GM18519 (cell line): ENCODE data around the gene PAK6.

Source experiments
- ATAC-seq: cut with Tn5 transposase; IDR thresholded peaks from one replicate; pipeline ENCODE4 v1.9.1; 2021; ENCODE audit warnings: mild to moderate bottlenecking, moderate library complexity; ENCODE audit not compliant: unreplicated experiment, low FRiP score

Gene PAK6

DNA sequence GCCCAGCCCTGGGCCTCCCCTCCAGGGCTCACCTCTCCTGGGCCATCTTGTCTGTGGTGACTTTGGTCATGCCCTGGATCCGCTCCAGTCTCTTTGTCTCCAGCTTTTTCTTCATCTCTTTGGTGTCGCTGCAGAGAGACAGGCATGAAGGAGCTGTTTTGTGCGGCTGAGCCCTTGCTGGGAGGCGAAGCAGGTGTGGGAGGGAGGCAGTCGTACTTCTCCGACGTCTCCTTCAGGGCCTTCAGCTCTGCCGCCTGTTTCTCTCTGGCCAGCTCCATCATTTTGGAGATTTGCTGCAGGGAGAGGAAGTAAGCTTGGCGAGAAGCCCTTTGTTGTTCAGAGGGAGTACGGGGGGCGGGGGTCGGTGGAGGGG is 51.7 kb downstream of the PAK6 start:
- ATAC-seq: no peak

- ATAC-seq: no peak
Measured at GRCh38 chr15:40290918-40291574, 52.2 kb downstream of the PAK6 start.

DNA sequence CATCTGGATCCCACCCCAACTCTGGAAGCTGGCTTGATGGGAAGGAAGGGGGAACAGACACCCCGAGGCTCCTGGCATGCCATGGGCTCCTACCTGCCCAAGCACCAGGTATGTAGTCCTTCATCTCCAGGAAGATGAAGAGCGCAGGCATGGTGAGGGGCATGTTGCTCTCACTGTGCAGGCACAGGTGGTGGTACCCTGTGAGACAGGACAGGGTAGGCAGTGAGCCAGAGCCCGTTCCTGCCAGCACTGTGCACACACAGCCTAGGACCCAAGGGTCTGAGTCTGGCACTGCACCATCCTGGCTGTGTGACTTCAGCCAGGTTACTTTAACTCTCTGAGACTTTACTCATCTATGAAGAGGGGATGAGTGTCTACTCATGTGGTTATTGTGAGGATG is 53.4 kb downstream of the PAK6 start:
- no peak for ATAC-seq

DNA sequence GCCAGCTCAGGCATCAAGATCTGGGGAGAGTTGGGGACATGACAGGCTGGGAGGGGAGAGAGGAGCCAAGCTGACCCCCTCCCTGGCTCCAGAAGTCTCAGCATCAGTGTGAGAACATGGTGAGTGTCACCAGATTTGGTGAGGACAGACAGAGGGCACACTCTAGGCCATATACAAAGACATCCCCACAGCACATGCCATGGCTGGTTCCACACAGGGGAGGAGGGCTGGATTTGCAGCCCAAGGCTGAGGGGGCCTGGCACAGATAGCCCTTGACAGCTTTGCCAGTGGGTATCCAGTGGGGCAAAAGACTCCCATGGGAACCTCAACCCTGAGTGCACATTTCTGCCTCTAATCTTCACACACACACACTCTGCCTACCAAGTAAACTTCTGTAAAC is 54.1 kb downstream of the PAK6 start:
- ATAC-seq: no peak

DNA sequence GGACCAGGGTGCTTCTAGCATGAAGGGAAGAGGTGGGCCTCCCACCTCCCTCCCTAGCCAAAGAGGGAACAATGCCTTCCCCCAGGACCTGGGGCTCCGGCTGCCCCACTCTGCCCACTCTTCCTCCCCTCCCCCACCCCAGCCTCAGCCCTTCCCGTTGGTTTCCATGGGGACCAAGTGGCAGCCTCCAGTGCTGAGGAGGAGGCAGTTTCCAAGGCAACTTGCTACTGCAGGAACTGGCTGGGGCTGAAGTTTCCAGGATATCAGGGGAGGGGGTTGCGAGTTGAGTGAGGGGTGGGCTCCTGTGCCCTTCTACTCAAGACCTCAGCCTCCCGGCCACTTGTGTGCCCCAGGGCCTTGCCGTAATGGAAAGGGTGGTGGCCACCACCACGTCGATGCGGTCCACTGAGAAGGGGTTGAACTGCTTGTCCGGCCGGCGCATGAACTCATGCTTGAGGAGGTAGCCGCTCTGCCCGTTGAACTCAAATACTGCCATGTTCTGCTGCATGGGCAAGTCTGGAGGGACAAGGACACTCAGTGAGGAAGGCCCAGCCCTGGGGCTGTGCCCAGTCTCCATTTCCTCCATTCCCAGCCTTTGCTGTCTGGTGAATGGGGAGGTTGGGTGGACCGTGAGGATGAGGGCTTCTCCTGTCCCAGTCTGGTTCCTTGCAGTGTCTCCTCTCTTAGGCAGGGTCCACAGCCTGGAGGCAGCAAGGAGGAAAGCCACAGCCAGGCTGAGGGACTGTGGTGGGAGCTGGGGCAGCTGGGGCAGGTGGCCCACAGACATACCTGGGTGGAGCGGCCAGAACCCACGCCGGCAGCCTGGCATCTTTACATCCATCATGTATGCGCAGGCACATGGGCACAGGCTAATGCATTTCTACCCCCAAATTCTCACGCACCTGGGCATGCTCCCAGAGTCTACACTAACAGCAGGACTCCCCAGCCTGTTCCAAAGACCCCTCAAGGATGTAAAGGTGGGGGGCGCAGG is 55.3 kb downstream of the PAK6 start:
- no peak for ATAC-seq

DNA sequence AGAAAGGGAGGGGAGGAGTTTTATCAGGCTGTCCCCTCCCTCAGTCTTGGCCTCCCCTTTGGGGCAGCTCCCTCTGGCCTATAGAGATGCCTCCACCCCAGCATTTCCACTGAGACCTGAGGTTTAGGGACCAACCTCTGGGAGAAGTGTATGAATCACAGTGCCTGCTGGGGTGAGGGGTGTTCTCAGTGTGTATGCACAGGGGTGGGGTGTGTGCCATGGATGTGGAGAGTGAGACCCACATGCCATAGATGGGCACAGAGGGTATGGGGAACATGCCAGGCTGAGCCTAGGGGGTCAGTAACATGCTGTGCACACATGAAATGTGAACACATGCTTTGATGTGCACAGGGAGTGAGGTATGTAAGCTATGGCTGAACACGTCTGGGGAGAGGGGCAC is 56.4 kb downstream of the PAK6 start:
- ATAC-seq: no peak

DNA sequence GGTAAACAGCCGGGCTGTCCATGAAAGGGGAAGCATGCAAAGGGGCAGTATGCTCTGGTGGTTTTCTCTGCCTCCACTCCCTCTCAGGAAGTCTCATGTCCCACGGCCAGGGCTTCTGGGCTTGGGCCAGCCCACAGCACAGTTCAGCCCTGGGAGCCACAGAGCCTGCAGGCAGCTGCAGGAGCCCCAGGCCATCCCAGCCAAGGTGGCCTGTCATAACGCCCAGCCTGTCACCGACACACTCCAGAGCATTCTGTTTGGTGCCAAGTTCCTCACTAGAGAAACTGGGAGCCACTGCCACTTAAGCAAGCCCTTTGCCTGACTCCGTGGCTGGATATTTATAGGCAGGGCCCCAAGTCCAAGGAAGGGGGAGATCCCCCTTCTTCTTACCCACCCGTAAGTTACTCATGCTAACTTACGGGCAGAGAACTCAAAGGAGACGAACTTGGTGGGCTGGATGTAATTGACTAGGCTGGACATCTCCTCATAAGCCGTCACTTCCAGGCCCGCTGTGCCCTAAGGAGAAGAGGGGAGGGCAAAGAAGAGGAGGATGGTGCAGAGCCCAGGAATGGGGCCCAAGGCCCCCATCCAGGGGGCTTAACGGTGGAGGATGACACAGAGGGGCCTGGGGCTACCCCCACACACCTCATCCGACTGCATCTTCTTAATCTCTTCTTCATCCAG is 57.2 kb downstream of the PAK6 start:
- ATAC-seq: no peak

- no peak for ATAC-seq
Measured at GRCh38 chr15:40296561-40297230, 57.8 kb downstream of the PAK6 start.

DNA sequence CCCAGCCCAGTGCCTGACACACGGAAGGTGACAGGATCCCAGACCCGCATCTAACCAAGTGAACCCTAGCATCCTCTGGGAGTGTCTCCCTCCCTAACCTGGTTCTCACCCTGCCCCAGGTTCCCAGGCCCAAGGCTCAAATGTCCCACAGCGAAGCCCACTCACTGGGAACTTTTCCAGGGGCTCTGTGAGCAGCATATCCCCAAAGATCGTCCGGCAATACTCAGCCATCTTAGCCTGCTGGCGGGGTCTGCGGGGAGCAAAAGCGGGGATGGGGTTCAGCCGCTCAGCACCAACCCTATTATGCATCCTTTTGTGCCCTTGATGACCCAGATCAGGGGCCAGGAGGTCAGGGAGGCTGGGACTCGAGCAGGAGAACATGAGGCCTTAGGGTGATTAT is 58.5 kb downstream of the PAK6 start:
- no peak for ATAC-seq

- no peak for ATAC-seq
Measured at GRCh38 chr15:40298216-40298935, 59.5 kb downstream of the PAK6 start.

GRCh38 chr15:40300367-40300766 is 61.5 kb downstream of the PAK6 start:
- ATAC-seq: no peak

GRCh38 chr15:40300771-40301170 is 61.9 kb downstream of the PAK6 start:
- no peak for ATAC-seq

- no peak for ATAC-seq
Measured at GRCh38 chr15:40301467-40302179, 62.8 kb downstream of the PAK6 start.

- no peak for ATAC-seq
Measured at GRCh38 chr15:40302288-40302886, 63.5 kb downstream of the PAK6 start.

DNA sequence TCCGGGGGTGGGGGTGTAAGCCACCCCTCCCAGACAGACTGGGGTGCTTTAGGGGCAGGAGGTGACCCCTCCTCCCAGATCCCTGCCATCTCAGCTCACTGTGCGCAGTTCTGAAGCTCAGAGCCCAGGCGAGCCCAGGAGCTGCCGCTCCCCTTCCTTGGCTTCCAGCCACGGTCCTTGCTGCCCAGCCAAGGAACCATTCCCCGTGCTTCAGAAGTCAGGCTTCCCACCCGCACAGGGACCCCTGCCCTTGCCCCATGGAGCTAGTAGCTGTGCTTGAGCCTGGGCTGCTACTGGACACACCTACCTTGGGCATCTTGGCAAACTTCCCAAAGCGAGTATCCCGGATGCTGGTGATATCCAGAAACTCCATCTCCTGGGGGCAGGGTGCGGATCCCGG is 64.1 kb downstream of the PAK6 start:
- no peak for ATAC-seq

GRCh38 chr15:40303576-40303975 is 64.7 kb downstream of the PAK6 start:
- no peak for ATAC-seq

- no peak for ATAC-seq
Measured at GRCh38 chr15:40305281-40305680, 66.4 kb downstream of the PAK6 start.

DNA sequence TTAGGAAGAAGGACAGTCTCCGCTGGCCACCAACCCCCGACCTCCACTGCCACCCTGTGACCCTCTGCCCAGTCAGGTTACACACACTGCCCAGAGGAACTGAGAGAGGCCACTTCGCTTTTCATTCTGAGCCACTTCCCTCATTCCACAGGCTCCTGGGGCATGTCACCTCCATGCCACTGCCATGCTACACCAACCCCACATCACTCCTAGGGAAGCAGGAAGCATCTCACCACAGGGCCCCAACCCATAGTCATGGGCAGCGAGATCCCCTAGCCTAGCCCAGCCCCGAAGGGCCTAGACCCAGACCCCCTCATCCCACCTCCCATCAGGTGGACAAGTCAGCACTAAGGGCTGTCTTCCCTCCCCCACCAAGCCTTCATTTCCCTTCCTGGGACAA is 67.5 kb downstream of the PAK6 start:
- ATAC-seq: no peak

DNA sequence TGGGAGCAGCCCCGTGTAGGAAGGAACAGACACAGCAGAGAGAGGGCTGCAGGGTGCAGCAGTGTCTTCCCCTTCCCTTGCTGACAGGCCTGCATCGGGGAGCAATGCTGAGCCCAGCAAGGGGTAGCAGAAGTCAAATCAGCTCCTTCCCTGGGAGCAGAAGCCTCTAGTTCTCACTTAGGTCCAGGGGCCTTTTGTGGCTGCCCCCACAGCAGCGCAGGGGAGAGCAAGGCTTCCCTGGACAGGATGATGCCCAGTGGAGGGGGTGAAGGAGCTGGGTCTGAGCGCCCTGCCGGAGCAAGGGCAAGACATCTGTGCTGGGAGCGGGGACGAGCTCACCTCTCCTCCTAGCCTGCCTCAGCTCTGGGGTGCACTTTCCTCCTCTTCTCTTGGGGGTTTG is 68.0 kb downstream of the PAK6 start:
- no peak for ATAC-seq
